Endothelial cell of umbilical vein (primary cell): ENCODE results near the gene EFNA5. TPM values are rescaled to one million over a fixed set of nuclear protein-coding genes. Genes with fewer than 3 reads are reported as not detected.
A peak's percentile ranks its signal among the peaks of the same experiment; 100 is the strongest.

Experiments
- BruUV-seq: library from RNA; stranded (reverse); fragments of 400-500 nt; replicated peaks from 2 replicates; lab custom pipeline; 2021; lab: Mats Ljungman, UMichigan
- CTCF ChIA-PET: fragments of 300-600, 350-600 bp; sonication (Branson Sonifier 250); formaldehyde crosslinking; loops from one replicate; lab custom pipeline; 2021; ENCODE audit warnings: antibody characterized with exemption, inconsistent platforms; lab: Charles Lee
- POLR2A ChIA-PET: fragments of 300-600, 350-600 bp; sonication (Branson Sonifier 250); formaldehyde crosslinking; loops from one replicate; lab custom pipeline; 2021; ENCODE audit warnings: antibody characterized with exemption, inconsistent platforms; lab: Charles Lee
- DNase-seq: peaks from one replicate; pipeline ENCODE4 v3.0.0-alpha.2; 2011; ENCODE audit warnings: low read depth, low spot score
- FAIRE-seq: peaks from 2 replicates; lab custom pipeline; 2011; peaks lifted over from hg19 to GRCh38; lab: Jason Lieb, UNC
- H2AFZ ChIP-seq: 2 replicates; pipeline ENCODE4 v1.6.0; 2012; ENCODE audit warnings: low read depth, low read length, control low read depth, inconsistent platforms
- H3K27ac ChIP-seq: 2 replicates; pipeline ENCODE4 v1.5.1; 2011; ENCODE audit warnings: low read depth, mild to moderate bottlenecking, control low read depth, low read length, moderate library complexity; ENCODE audit not compliant: insufficient read depth
- H3K27me3 ChIP-seq, 2 experiments: 2 replicates each; pipeline versions ENCODE4 v1.6.0 to v1.6.1; 2011; ENCODE audit warnings: low read length in 2 of 2, mixed read lengths in 1 of 2; ENCODE audit not compliant: control insufficient read depth in 2 of 2, insufficient read depth in 2 of 2
- H3K36me3 ChIP-seq, 2 experiments: 2 replicates in 1 of 2; 3 replicates in 1 of 2; pipeline ENCODE4 v1.5.1; 2011; ENCODE audit warnings: low read length in 2 of 2, mild to moderate bottlenecking in 1 of 2, moderate library complexity in 1 of 2; ENCODE audit not compliant: control insufficient read depth in 2 of 2, insufficient read depth in 2 of 2; ENCODE audit errors: extremely low read depth in 1 of 2
- H3K4me1 ChIP-seq: 3 replicates; pipeline ENCODE4 v1.5.1; 2011; ENCODE audit warnings: mild to moderate bottlenecking, low read length; ENCODE audit not compliant: control insufficient read depth, insufficient read depth; ENCODE audit errors: extremely low read depth
- H3K4me2 ChIP-seq: 2 replicates; pipeline ENCODE4 v1.6.1; 2011; ENCODE audit warnings: low read length, control low read depth, mixed read lengths; ENCODE audit not compliant: insufficient read depth
- H3K4me3 ChIP-seq, 3 experiments: fragments of 200-600 bp in 1 of 3; sonication (generic), shearing (Covaris generic) in 1 of 3; replicated peaks in 1 of 3; 2 replicates each; pipeline ENCODE4 v1.5.1; 2011 to 2016; ENCODE audit warnings: control low read depth in 3 of 3, low read length in 3 of 3, mild to moderate bottlenecking in 2 of 3, inconsistent platforms in 1 of 3, low read depth in 1 of 3, moderate library complexity in 1 of 3; ENCODE audit not compliant: insufficient read depth in 1 of 3
- H3K79me2 ChIP-seq: 2 replicates; pipeline ENCODE4 v1.6.0; 2012; ENCODE audit warnings: low read length, inconsistent platforms; ENCODE audit not compliant: control insufficient read depth, insufficient read depth
- H3K9ac ChIP-seq: replicated peaks from 2 replicates; pipeline ENCODE3; 2011; ENCODE audit warnings: low read length, control low read depth; ENCODE audit not compliant: insufficient read depth; ENCODE audit errors: extremely low read depth
- H3K9me1 ChIP-seq: replicated peaks from 3 replicates; pipeline ENCODE4 v1.6.0; 2011; ENCODE audit warnings: mild to moderate bottlenecking, low read length; ENCODE audit not compliant: control insufficient read depth, insufficient read depth; ENCODE audit errors: extremely low read depth
- H3K9me3 ChIP-seq: replicated peaks from 2 replicates; pipeline ENCODE4 v1.5.1; 2012; ENCODE audit warnings: low read length, inconsistent platforms; ENCODE audit not compliant: control insufficient read depth, insufficient read depth
- H4K20me1 ChIP-seq: replicated peaks from 2 replicates; pipeline ENCODE3; 2011; ENCODE audit warnings: mild to moderate bottlenecking, low read length; ENCODE audit not compliant: control insufficient read depth, insufficient read depth; ENCODE audit errors: extremely low read depth
- CTCF ChIP-seq, 2 donors: IDR thresholded peaks; 1 replicate in 1 of 2; 2 replicates in 1 of 2; pipeline ENCODE4 v1.5.1; 2011; ENCODE audit warnings: low read length in 2 of 2, mild to moderate bottlenecking in 2 of 2, moderate library complexity in 2 of 2, control low read depth in 1 of 2, inconsistent platforms in 1 of 2, low read depth in 1 of 2; ENCODE audit not compliant: insufficient read depth in 1 of 2; ENCODE audit errors: extremely low read depth in 1 of 2
- EZH2 ChIP-seq: IDR thresholded peaks from 2 replicates; pipeline ENCODE4 v1.6.1; 2012; ENCODE audit warnings: borderline replicate concordance, low read depth, mild to moderate bottlenecking, moderate library complexity, low read length, inconsistent platforms; ENCODE audit not compliant: severe bottlenecking
- FOS ChIP-seq: IDR thresholded peaks from 2 replicates; pipeline ENCODE4 v1.6.1; 2011; ENCODE audit warnings: mild to moderate bottlenecking, low read length, moderate library complexity, borderline replicate concordance; ENCODE audit not compliant: insufficient read depth
- GATA2 ChIP-seq: IDR thresholded peaks from 2 replicates; pipeline ENCODE4 v1.7.0; 2011; ENCODE audit warnings: low read depth, mild to moderate bottlenecking, moderate library complexity, mixed read lengths, low read length; ENCODE audit not compliant: insufficient read length, insufficient read depth
- JUN ChIP-seq: IDR thresholded peaks from 2 replicates; pipeline ENCODE4 v1.6.1; 2011; ENCODE audit warnings: borderline replicate concordance, low read depth; ENCODE audit not compliant: insufficient read length, insufficient read depth
- MYC ChIP-seq: IDR thresholded peaks from one replicate; pipeline ENCODE4 v1.6.1; 2011; ENCODE audit warnings: mild to moderate bottlenecking, low read depth, low read length
- POLR2A ChIP-seq: IDR thresholded peaks from 2 replicates; pipeline ENCODE4 v1.6.1; 2012; ENCODE audit warnings: low read depth, mild to moderate bottlenecking, control low read depth, low read length
- POLR2AphosphoS5 ChIP-seq: IDR thresholded peaks from 2 replicates; pipeline ENCODE4 v1.6.1; 2012; ENCODE audit warnings: low read depth, mild to moderate bottlenecking, control low read depth, low read length, moderate library complexity; ENCODE audit not compliant: insufficient read depth
- dilution Hi-C: fragments of 300-500 bp; cut with MboI; formaldehyde crosslinking; loops from one replicate; pipeline ENCODE4 v1.15.0; 2019; ENCODE audit warnings: low sequenced_read_pairs; ENCODE audit not compliant: extremely low pct_ligation_motif_present
- intact Hi-C: fragments of 100-400 bp; cut with micrococcal nuclease; formaldehyde crosslinking; loops from one replicate; pipeline ENCODE4 v1.10.0; 2022
- polyA plus RNA-seq, 4 experiments: library from polyadenylated mRNA; depleted of rRNA in 3 of 4; stranded (reverse) in 3 of 4; unstranded in 1 of 4; fragments of >200 nt; gene quantifications; 2 replicates each; pipeline versions ENCODE4 v1.2.1 to v1.2.3, GENCODE V29; 2011 to 2012; ENCODE audit warnings: missing spikeins in 1 of 4
- total RNA-seq: library from RNA; stranded (reverse); gene quantifications from 2 replicates; pipeline ENCODE4 v1.2.3, GENCODE V29; 2021
- TF ChIP-seq, protein P1 (sequence below): IDR thresholded peaks from 2 replicates; pipeline ENCODE4 v1.6.1; 2011; ENCODE audit not compliant: insufficient read depth, insufficient read length

EFNA5 gene
- total and polyA plus RNA-seq, 2 donors (not counting 3 experiments of a cell fraction or from before 2014, with no cell fraction given), result 13.6 to 22.1 TPM

DNA sequence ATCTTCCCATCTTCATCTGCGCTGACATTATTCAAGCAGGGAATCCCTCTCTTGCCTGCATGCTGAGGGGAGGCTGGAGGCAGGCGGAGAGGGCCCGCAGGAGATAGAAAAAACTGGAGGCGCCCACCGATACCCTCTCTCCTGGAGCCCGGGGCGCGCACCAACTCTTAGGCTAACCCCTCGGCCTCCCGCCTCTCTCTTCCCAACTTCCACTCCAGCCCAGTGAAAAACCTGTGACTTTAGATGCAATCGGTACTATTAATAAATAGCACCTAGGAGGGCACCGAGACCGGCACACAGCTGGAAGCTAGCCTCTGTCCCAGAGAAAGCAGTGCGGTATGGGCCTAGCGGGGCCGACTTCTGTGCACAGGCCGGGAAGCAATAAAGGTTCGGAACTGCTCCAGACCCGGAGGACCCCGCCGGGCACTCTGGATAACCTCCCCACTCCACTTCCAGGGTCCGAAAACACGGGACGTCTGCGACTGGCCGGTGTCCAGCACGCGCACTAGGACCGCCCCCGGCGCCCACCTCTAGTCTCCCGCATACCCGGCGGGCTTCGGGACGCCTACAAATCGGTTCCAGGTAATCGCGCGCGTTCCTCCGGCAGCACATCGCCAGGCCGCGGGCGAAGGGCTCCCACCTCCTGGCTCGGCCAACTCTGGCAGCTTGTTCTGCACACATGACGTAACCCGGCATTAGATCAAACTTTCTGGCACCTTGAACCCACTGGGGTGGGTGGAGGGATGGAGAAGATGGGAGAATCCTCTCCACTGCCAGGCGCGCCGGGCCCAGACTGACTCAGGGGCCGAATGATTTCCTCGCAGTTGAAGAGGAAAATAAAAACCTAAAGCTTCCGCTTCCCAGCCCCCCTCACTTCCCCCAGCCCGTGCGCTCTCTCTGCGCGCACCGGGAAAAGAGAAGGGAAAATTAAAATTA, 1.4 kb downstream of the EFNA5 start:
- Histone ChIP-seq H3K27me3 (no peaks in the 10 kb centered on the region), H3K9me3 (no peaks in the 10 kb centered on the region), H3K79me2 (peaks cover 46% of the 10 kb centered on the region), H3K4me1 (peaks cover 12% of the 10 kb centered on the region), H3K4me2 (peak overlapping the region; percentile 90), H4K20me1 (no peaks in the 10 kb centered on the region), H3K9ac (peak overlapping the region; percentile 84), H3K27ac (peak overlapping the region; percentile 46), H3K4me3 (peak overlapping the region; percentile 15 to 78 (median 45)), H3K9me1 (no peaks in the 10 kb centered on the region), H3K36me3 (no peaks in the 10 kb centered on the region), H2AFZ (peak overlapping the region; percentile 76)
- FAIRE-seq (peak; percentile 61), DNase-seq (peak; percentile 58)
- intact Hi-C loops, result loop anchor here (5.0 to 10.0 kb wide), 4 partner anchors 302 to 565 kb away; no protein-coding TSS in a partner anchor
- BruUV-seq, result no TSS peak
- dilution Hi-C loops, result no loop called here
- ChIA-PET CTCF (interaction anchor here (0.6 to 2.5 kb wide), 7 partner anchors 97 to 1551 kb away, joined by 3 to 10 read pairs (median 3); no protein-coding TSS in a partner anchor), POLR2A (interaction anchor here (0.7 kb wide), 1 partner anchor 1001 kb away, joined by 5 read pairs; no protein-coding TSS in a partner anchor)
- TF ChIP-seq JUN (no peak), CTCF (IDR thresholded peaks at IDR 0.05; ENCODE audit: extremely low read depth in 1 of 2, insufficient read depth in 1 of 2, low read depth in 1 of 2, low read length in 2 of 2) (no peak), POLR2A (no peak), FOS (no peak), MYC (no peak), POLR2AphosphoS5 (no peak), GATA2 (no peak), EZH2 (no peak)
- TF ChIP-seq, protein P1, sequence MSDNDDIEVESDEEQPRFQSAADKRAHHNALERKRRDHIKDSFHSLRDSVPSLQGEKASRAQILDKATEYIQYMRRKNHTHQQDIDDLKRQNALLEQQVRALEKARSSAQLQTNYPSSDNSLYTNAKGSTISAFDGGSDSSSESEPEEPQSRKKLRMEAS, result no peak
